Right hindlimb (tissue), 1 donor: Measurements from ENCODE around the gene SPTB.
A peak's percentile ranks its signal among the peaks of the same experiment; 100 is the strongest.

Source experiments
- DNase-seq: peaks from one replicate; pipeline ENCODE4 v3.0.0-alpha.2; 2018

SPTB gene

GRCh38 chr14:64763085-64763782 lies 116.5 kb downstream of the SPTB start:
- no peak for DNase-seq

- peak; percentile 93 for DNase-seq
Measured at GRCh38 chr14:64762044-64763034, 117.4 kb downstream of the SPTB start.

- DNase-seq, result no peak
Measured at GRCh38 chr14:64761441-64762043, 118.2 kb downstream of the SPTB start.

GRCh38 chr14:64760916-64761315 lies 118.8 kb downstream of the SPTB start:
- no peak for DNase-seq

- no peak for DNase-seq
Measured at GRCh38 chr14:64760146-64760755, 119.5 kb downstream of the SPTB start.

GRCh38 chr14:64759555-64759938 lies 120.2 kb downstream of the SPTB start:
- no peak for DNase-seq

- peak; percentile 82 for DNase-seq
Measured at GRCh38 chr14:64758691-64759554, 120.8 kb downstream of the SPTB start.

GRCh38 chr14:64758025-64758521 lies 121.6 kb downstream of the SPTB start:
- no peak for DNase-seq

- no peak for DNase-seq
Measured at GRCh38 chr14:64757601-64758000, 122.1 kb downstream of the SPTB start.

- DNase-seq, result no peak
Measured at GRCh38 chr14:64756712-64757111, 123.0 kb downstream of the SPTB start.

GRCh38 chr14:64755781-64756221 lies 123.9 kb downstream of the SPTB start:
- no peak for DNase-seq

GRCh38 chr14:64754685-64755084 lies 125.0 kb downstream of the SPTB start:
- DNase-seq, result no peak

- no peak for DNase-seq
Measured at GRCh38 chr14:64753999-64754398, 125.7 kb downstream of the SPTB start.

GRCh38 chr14:64753374-64753773 lies 126.3 kb downstream of the SPTB start:
- no peak for DNase-seq

- DNase-seq, result no peak
Measured at GRCh38 chr14:64752909-64753308, 126.8 kb downstream of the SPTB start.

GRCh38 chr14:64748995-64749714 lies 130.6 kb downstream of the SPTB start:
- no peak for DNase-seq

- no peak for DNase-seq
Measured at GRCh38 chr14:64748521-64748920, 131.2 kb downstream of the SPTB start.

GRCh38 chr14:64747327-64747726 lies 132.4 kb downstream of the SPTB start:
- DNase-seq, result no peak

- DNase-seq, result no peak
Measured at GRCh38 chr14:64746298-64747250, 133.1 kb downstream of the SPTB start.
